ENCODE measurements around the gene ATP6V0B. TPM values are rescaled to one million over a fixed set of nuclear protein-coding genes. Genes with fewer than 3 reads are reported as not detected.

The ATP6V0B gene
- total RNA-seq, 4 donors from 2014 or later: 68.1 to 122 (median 98.2) TPM

GRCh38 chr1:44024031-44024902, 49.5 kb downstream of the ATP6V0B start:
- Histone ChIP-seq H3K36me3 (peaks cover 0 to 53% (median 15%) of the 10 kb centered on the region in 4 donors), H3K9me3 (no peaks in the 10 kb centered on the region), H3K27me3 (no peaks in the 10 kb centered on the region), H3K4me3 (no peak overlapping the region), H3K4me1 (peaks cover 3 to 10% (median 7%) of the 10 kb centered on the region in 4 donors), H3K27ac (replicated peaks in 1 of 4) (no peak overlapping the region)
- 77% methylated on average over 5 of the region's 14 CpGs for WGBS
- no peak for TF ChIP-seq POLR2AphosphoS5 (IDR thresholded peaks at IDR 0.05)
- TF ChIP-seq POLR2A (IDR thresholded peaks at IDR 0.05; ENCODE audit: low read depth): no peak
- no peak for TF ChIP-seq EP300 (IDR thresholded peaks at IDR 0.05)
- TF ChIP-seq CTCF (IDR thresholded peaks at IDR 0.05): no peak
- intact Hi-C loops (cut with DNase I): no loop called here
- no peak for DNase-seq (ENCODE audit: extremely low spot score)

GRCh38 chr1:44024903-44025525, 50.3 kb downstream of the ATP6V0B start:
- TF ChIP-seq POLR2AphosphoS5 (IDR thresholded peaks at IDR 0.05): no peak
- TF ChIP-seq CTCF (IDR thresholded peaks at IDR 0.05): no peak
- no peak for TF ChIP-seq EP300 (IDR thresholded peaks at IDR 0.05)
- no peak for TF ChIP-seq POLR2A (IDR thresholded peaks at IDR 0.05; ENCODE audit: low read depth)
- Histone ChIP-seq H3K27me3 (no peaks in the 10 kb centered on the region), H3K4me1 (peaks cover 6 to 16% (median 11%) of the 10 kb centered on the region in 4 donors), H3K36me3 (peaks cover 0 to 45% (median 12%) of the 10 kb centered on the region in 4 donors), H3K9me3 (no peaks in the 10 kb centered on the region), H3K27ac (replicated peaks in 1 of 4) (no peak overlapping the region), H3K4me3 (no peak overlapping the region)
- intact Hi-C loops (cut with DNase I): no loop called here
- 81% methylated on average over 13 of the region's 13 CpGs for WGBS
- no peak for DNase-seq (ENCODE audit: extremely low spot score)

- intact Hi-C loops (cut with DNase I): no loop called here
- 71% methylated on average over 3 of the region's 3 CpGs for WGBS
- Histone ChIP-seq H3K4me1 (peaks cover 6 to 21% (median 13%) of the 10 kb centered on the region in 4 donors), H3K4me3 (no peak overlapping the region), H3K9me3 (no peaks in the 10 kb centered on the region), H3K27ac (replicated peaks in 1 of 4) (no peak overlapping the region), H3K36me3 (peaks cover 0 to 37% (median 9%) of the 10 kb centered on the region in 4 donors), H3K27me3 (no peaks in the 10 kb centered on the region)
- TF ChIP-seq CTCF (IDR thresholded peaks at IDR 0.05): no peak
- TF ChIP-seq POLR2A (IDR thresholded peaks at IDR 0.05; ENCODE audit: low read depth): no peak
- TF ChIP-seq EP300 (IDR thresholded peaks at IDR 0.05): no peak
- no peak for TF ChIP-seq POLR2AphosphoS5 (IDR thresholded peaks at IDR 0.05)
- no peak for DNase-seq (ENCODE audit: extremely low spot score)
Measured at GRCh38 chr1:44025816-44026215, 51.1 kb downstream of the ATP6V0B start.

GRCh38 chr1:44027320-44027719, 52.6 kb downstream of the ATP6V0B start:
- no peaks in the 10 kb centered on the region for H3K9me3 ChIP-seq
- intact Hi-C loops (cut with DNase I): no loop called here
- no peak for DNase-seq (ENCODE audit: extremely low spot score)
- H3K4me3 ChIP-seq: no peak overlapping the region
- TF ChIP-seq EP300 (IDR thresholded peaks at IDR 0.05) (no peak), POLR2AphosphoS5 (IDR thresholded peaks at IDR 0.05) (no peak), POLR2A (IDR thresholded peaks at IDR 0.05; ENCODE audit: low read depth) (no peak), CTCF (IDR thresholded peaks at IDR 0.05) (no peak)
- peaks cover 6 to 36% (median 28%) of the 10 kb centered on the region in 4 donors for H3K4me1 ChIP-seq
- H3K27me3 ChIP-seq: no peaks in the 10 kb centered on the region
- no peak overlapping the region for H3K27ac ChIP-seq (replicated peaks in 1 of 4)
- WGBS: 93% methylated on average over 3 of the region's 3 CpGs
- peaks cover 0 to 22% (median 4%) of the 10 kb centered on the region in 4 donors for H3K36me3 ChIP-seq

Other genes starting within 250 kb of the ATP6V0B start
- gene ARTN, start 41.2 kb upstream of the ATP6V0B start, total RNA-seq: 1 to 10 TPM in 1 of 4 donors, under 1 TPM in 2, not detected in 1; 0.39 to 1.1 (median 0.42) TPM
- 10 to 100 TPM; 24.5 to 39.9 (median 29.1) TPM for gene IPO13, start 28.0 kb upstream of the ATP6V0B start, total RNA-seq
- gene DPH2, start 5.0 kb upstream of the ATP6V0B start, total RNA-seq: 10 to 100 TPM; 13.7 to 29.2 (median 19.2) TPM
- gene B4GALT2, start 4.2 kb downstream of the ATP6V0B start, total RNA-seq: 10 to 100 TPM; 45.3 to 94.5 (median 77.5) TPM
- 1 to 10 TPM; 6.2 to 7.3 (median 6.7) TPM for gene CCDC24, start 16.6 kb downstream of the ATP6V0B start, total RNA-seq
- gene SLC6A9, start 56.5 kb downstream of the ATP6V0B start, total RNA-seq: 10 to 100 TPM in 2 of 4 donors, 1 to 10 TPM in 2; 5.2 to 17.9 (median 7.8) TPM
- 1 to 10 TPM in 2 of 4 donors, under 1 TPM in 2; 0.42 to 2.0 (median 1.1) TPM for gene KLF17, start 143.9 kb downstream of the ATP6V0B start, total RNA-seq
- gene KLF18, start 166.7 kb downstream of the ATP6V0B start, total RNA-seq: not detected
- gene DMAP1, start 238.5 kb downstream of the ATP6V0B start, total RNA-seq: 10 to 100 TPM; 24.0 to 34.6 (median 30.4) TPM

All from esophagus muscularis mucosa (tissue), 4 donors.